NCI-H2107 (cell line): Measurements from ENCODE around the gene GFOD1.

Source experiments
- DNase-seq: peaks from one replicate; lab custom pipeline; 2025; lab: John Stamatoyannopoulos, UW

Gene GFOD1

GRCh38 chr6:13485923-13486562, 1.4 kb downstream of the GFOD1 start:
- no peak for DNase-seq

DNA sequence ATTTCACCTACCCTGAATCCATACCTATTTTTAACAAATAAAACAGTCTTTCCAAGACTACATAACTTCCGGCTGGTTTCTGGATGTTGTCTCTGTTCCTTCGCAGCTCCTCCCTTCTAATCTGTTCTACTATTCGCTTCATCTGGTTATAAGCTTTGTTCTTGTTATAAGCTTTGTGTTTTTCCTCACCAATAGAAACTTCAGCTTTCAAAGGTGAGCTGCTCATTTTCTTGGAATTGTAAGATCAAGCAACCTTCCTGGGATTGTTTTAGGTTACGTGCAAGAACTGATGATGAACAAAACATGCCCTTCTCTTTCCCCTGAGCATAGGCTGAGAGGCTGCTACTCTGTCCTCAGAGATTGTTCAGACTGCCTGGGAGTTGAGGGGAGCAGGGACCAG, 2.1 kb downstream of the GFOD1 start:
- no peak for DNase-seq

GRCh38 chr6:13484827-13485226, 2.6 kb downstream of the GFOD1 start:
- DNase-seq, result no peak

DNA sequence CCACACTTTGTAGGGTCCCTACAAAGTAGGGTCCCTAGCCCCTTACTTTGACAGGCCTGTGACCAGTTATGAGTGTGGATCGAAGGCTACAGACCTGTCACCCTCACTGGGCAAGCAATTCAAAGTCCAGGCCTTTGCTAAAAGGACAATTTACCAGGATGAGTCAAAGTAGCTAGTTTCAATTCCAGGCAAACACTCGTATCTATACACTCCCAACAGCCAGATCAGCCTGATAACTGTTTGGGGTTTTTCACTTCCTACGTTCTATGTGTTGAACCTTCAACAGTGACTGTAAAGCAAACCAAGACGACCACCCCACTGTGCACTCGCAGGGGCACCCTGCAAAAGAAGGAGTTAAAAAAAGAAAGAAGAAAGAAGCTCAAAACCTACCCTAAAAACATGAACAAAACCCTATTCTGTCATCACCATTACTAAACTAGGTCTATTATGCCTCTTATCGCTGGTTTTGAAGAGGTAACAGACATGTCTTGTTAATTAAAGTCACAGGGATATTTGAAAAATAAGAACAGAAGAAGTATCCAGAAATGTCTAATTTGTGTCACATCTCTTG, 3.2 kb downstream of the GFOD1 start:
- DNase-seq, result no peak

DNA sequence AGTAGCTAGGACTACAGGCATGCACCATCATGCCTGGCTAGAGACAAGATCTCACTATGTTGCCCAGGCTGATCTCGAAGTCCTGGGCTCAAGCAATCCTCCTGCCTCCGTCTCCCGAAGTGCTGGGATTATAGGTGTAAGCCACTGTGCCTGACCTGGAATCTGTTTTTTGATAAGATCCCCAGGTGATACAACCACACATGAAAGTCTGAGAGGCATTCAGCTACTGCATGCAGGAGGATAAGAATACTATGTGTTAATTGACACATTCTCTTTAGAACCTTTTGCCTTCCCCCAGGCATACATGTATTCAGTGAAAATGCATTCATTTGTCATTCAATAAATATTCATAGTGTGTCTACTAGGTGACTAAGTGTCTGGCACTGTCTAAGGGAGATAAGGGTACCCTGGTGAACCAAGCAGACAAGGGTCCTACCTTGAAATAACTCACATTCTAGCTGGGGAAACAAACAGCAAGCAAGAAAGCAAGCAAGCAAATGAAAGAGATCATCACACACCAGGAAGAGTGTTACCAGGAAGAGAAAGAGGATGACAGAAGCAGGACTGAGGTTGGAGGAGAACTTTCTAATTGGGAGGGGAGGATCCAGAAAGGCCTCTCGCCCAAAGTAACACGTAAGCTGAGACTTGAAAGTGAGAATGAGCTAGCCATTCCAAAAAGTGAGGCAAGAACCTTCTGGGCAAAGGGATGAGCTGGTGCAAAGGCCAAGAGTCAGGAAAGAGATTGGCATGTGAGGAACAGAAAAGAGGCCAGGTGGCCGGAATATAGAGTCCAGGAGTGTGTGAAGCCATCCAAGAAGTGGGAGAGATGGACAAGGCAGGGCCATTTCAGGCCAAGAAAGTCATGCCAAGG, 6.5 kb downstream of the GFOD1 start:
- DNase-seq, result no peak

DNA sequence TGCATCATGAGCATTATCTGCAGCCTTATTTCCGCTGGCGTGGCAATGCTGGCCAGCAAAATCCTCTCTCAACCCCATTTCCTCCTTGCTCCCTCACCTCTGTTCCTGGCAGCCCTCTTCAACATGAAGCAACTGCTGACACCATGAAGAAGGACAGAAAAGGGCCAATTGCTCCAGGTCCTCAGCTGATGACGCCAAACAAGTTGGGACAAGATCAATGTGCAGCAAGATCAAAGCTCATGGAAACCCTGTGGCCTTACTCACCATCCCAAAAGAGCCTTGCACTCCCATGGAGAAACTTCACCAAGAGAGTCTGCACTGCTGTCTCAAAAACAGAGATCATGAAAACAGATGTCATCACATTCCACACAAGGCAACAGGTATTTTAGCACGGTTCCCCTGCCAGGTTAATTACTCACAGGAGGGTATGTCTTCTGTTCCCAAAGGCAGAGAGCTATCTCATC, 7.4 kb downstream of the GFOD1 start:
- DNase-seq, result no peak

GRCh38 chr6:13479206-13479800, 8.1 kb downstream of the GFOD1 start:
- DNase-seq, result no peak

DNA sequence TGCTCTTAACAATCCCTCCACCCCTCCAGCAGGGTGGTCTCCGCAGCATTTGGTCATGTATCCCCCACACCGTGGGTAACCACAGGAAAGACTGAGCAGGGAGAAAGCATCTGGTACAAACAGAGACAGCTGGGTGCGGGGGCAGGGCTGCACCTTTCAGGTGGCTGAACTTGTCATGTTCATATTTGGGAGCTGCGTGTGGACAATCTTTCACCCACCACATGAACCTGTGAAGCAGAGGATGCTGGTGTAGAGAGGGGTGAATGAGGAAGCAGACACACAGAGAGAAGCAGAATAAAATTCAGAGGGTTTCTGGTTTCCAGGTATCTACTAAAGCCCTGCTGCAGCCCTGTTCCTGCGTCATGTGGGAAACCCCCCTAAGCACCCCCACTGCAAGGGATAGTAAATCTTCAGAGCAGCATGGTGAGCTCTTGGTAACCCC, 8.9 kb downstream of the GFOD1 start:
- no peak for DNase-seq

DNA sequence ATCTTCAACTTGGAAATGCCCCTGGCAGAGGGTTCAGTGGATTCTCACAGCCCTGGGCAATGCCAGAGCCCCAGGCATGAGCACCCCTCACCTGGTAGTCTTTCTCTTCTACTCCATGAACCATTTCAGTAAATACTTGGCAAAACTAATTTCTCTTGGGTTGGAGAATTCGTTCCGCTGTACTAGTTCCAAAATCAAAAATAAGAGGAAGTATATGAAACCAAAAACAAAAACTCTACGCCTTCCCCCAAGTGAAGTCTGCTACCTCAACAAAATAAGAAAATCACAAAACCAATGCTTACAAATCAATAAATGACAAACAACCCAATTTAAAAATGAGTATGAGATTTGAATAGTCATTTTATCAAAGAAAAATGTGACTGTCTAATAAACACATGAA, 12.6 kb downstream of the GFOD1 start:
- no peak for DNase-seq

- DNase-seq, result no peak
These were observed 13.0 kb downstream of the GFOD1 start for GRCh38 chr6:13474360-13474759.

DNA sequence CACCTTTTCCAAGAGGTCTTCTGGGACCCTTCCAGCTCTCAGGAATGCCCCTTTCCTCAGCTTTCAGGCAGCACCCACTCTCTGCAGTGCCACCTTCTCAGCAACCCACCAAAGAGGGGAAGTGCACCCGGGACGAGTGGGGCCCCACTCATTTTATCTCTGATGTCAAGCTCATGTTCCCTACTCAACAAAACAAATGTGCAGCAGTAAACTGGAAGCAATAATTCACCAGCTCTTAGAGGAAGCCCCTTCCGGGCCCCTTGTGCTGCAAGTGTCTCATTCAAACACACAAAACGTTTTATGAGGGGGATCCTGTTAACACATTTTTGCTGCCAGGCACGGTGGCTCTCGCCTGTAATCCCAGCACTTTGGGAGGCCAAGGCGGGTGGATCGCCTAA, 13.6 kb downstream of the GFOD1 start:
- DNase-seq, result no peak

DNA sequence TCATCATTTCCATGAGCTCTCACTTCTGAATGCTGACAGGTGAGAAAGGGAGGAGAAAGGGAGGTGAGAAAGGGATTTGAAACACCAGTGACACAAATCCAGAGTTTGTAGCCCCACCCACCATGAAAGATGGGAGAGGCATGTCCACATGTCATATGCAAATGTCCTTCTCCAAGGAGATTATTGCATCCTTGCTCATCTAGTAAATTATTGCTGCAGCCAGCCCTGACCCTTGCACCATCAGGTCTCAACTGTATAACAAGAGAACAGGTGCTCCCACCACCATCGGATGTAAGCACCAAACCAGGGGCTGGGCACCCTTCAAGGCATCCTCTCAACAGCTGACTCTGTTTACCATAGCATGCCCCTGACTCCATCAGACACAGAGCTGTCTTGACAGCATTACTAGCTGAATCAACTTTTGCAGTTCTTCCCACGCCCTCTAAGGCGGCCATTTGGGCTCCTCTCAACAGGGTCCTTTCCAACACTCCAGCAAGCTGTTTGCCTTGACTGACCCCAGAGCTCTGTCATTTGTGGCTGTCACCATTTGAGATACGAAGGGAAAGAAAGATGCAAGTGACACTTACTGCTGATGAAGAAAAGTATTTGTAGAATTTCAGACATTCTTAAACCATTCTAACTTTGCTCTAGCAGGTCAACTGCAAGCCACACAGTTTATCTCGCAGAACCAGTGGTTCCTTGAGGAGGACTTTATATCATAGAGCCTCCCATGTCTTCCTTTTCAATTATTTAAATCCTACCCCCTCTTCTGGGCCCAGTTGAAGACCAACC, 14.2 kb downstream of the GFOD1 start:
- no peak for DNase-seq

DNA sequence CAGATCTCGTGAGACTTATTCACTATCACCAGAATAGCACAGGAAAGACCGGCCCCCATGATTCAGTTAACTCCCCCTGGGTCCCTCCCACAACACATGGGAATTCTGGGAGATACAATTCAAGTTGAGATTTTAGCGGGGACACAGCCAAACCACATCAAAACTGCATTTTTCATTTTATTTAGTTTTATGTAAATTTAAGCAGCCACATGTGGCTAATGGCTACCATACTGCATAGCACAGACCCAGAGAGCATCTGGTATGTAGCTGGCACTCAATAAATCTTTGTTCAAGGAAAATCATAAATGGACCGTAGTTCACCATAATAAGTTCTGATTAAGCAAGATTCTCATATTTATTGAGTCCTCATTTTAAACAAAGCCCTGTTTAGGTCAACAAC, 15.3 kb downstream of the GFOD1 start:
- DNase-seq, result no peak

DNA sequence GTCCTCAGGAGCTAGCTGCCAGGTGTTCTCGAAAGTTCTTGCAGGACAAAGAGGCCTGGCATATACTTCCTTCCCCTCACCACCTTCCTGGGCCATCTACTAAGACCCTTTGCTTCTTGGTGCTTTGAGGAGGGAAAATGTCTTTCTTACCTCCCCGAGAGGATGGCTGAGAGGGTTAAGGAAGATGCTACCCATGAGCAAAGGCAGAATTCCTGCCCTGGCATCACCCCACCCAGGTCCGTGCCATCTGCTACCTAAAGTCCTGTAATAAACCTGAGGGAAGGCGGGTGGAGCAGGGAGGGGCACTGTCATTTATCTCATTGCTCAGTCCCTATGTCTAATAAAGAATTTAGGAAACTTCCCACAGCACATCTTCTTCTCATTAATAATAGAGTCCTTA, 16.2 kb downstream of the GFOD1 start:
- DNase-seq, result no peak

- DNase-seq, result no peak
These were observed 16.9 kb downstream of the GFOD1 start for GRCh38 chr6:13470238-13471140.

GRCh38 chr6:13469693-13470092, 17.7 kb downstream of the GFOD1 start:
- no peak for DNase-seq

GRCh38 chr6:13468839-13469238, 18.6 kb downstream of the GFOD1 start:
- no peak for DNase-seq

DNA sequence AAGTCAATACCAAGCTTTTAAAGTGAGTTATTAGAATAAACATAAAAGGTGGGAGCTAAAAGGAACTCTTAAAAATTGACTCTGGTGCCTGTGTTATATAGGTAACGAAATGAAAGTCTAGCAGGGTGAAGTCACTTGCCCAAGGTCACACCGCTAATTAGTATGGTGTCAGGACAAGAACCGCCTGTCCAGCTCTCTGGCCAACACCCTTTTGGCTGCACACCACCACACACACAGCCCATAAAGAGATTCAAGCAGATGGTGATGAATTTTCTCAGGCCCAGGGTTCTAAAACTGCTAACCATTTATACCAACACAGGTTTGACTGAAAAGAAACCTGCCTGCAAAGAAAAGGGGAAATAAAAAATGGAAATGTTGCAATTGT, 20.2 kb downstream of the GFOD1 start:
- DNase-seq, result no peak

DNA sequence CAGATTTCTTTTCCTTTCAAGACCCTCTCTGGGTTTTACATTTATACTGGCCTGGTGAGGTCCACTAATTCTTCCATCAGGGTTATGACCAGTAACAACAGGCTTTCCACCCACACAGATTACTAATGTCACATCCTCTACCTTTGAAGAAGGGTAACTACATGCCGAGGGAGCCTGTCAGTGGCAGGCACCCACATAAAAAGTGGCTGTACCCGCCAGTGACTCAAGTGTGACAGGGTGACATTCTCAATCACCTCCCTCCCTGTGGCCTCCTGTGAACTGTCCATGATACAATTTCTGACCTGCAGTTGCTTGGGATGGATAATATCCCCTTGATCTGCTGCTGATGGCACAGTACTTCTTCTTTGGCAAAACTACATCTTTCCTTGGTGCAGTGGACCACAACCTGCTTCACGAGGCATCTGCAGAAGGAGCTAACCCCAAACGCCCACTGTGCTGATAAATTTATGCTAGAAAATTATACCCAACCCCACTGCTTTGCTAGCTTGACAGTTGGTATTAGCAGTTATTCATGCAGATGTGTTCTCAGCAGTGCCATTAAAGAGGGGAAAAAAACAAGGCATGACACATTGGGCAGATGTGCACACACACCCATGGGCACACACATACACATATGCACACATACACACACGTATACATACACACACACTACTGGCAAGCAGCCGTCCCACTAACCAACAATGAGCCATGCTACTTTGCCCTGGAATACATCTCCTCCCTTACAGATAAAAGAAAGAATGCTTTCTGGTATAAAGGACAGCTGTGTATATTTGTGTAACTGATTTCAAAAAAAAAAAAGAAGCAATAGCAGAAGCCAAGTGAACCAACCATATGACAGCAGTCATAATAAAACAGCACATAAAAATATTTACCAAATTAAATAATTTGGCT, 20.8 kb downstream of the GFOD1 start:
- DNase-seq, result no peak

DNA sequence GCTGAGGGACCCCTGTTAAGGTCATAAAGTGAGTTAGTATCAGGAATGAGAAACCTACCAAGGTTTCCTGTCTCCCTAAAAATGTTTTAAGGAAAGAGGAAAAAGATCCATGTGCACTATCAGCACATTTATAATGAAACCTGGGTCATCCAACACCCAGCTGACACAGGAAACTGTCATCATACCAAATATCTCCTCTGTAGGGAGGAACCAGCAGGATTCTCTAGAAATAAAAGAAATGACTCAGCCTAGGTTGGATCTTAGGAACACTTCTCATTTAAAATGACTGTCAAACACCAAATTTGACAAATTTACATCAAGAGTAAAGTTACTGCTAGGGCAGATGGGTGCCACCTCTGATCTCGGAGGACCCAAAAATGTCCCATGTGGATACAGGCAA, 21.7 kb downstream of the GFOD1 start:
- no peak for DNase-seq
